Parathyroid adenoma (tissue), 2 donors: ENCODE data around the gene ST6GALNAC1.

Experiments used
- H2AFZ ChIP-seq: fragments of 300-600 bp; sonication (generic); one replicate; pipeline ENCODE4 v1.7.0; 2017; ENCODE audit warnings: antibody characterized with exemption, mild to moderate bottlenecking
- H3K27ac ChIP-seq: fragments of 300-600 bp; sonication (generic); one replicate; pipeline ENCODE4 v1.7.0; 2017
- H3K27me3 ChIP-seq: fragments of 300-600 bp; sonication (generic); one replicate; pipeline ENCODE4 v1.7.0; 2017; ENCODE audit warnings: low read length; ENCODE audit not compliant: control insufficient read depth, insufficient read depth
- H3K36me3 ChIP-seq: fragments of 300-600 bp; sonication (generic); one replicate; pipeline ENCODE4 v1.7.0; 2017; ENCODE audit warnings: low read length; ENCODE audit not compliant: control insufficient read depth, insufficient read depth
- H3K4me1 ChIP-seq: fragments of 300-600 bp; sonication (generic); one replicate; pipeline ENCODE4 v1.7.0; 2017; ENCODE audit warnings: control low read depth
- H3K4me2 ChIP-seq: fragments of 300-600 bp; sonication (generic); one replicate; pipeline ENCODE4 v1.7.0; 2017; ENCODE audit warnings: low read length
- H3K4me3 ChIP-seq: fragments of 300-600 bp; sonication (generic); one replicate; pipeline ENCODE4 v1.7.0; 2017; ENCODE audit warnings: low read depth, low read length
- H3K79me2 ChIP-seq: fragments of 300-600 bp; sonication (generic); one replicate; pipeline ENCODE4 v1.7.0; 2017; ENCODE audit warnings: control low read depth
- H3K9ac ChIP-seq: fragments of 300-600 bp; sonication (generic); one replicate; pipeline ENCODE4 v1.7.0; 2017; ENCODE audit warnings: mild to moderate bottlenecking
- H3K9me3 ChIP-seq: fragments of 300-600 bp; sonication (generic); one replicate; pipeline ENCODE4 v1.7.0; 2017; ENCODE audit warnings: low read length; ENCODE audit not compliant: control insufficient read depth
- CTCF ChIP-seq: fragments of 300-600 bp; sonication (generic); IDR thresholded peaks from one replicate; pipeline ENCODE4 v1.7.0; 2017; ENCODE audit warnings: antibody characterized with exemption, mild to moderate bottlenecking
- donor health status: primary hyperparathyroidism.

Gene ST6GALNAC1

GRCh38 chr17:76682296-76682695 lies 38.7 kb upstream of the ST6GALNAC1 start:
- H3K4me1 ChIP-seq = no peaks in the 10 kb centered on the region
- TF ChIP-seq CTCF = no peak
- H3K9me3 ChIP-seq = no peaks in the 10 kb centered on the region
- H3K27me3 ChIP-seq = no peaks in the 10 kb centered on the region
- H3K36me3 ChIP-seq = no peaks in the 10 kb centered on the region
- H3K27ac ChIP-seq = no peak overlapping the region
- no peak overlapping the region for H3K9ac ChIP-seq
- H3K4me3 ChIP-seq = no peak overlapping the region
- H3K4me2 ChIP-seq = no peak overlapping the region
- peaks cover 20% of the 10 kb centered on the region for H3K79me2 ChIP-seq
- no peak overlapping the region for H2AFZ ChIP-seq

- H3K27ac ChIP-seq = no peak overlapping the region
- no peaks in the 10 kb centered on the region for H3K9me3 ChIP-seq
- peaks cover 16% of the 10 kb centered on the region for H3K79me2 ChIP-seq
- H3K4me3 ChIP-seq = no peak overlapping the region
- no peaks in the 10 kb centered on the region for H3K4me1 ChIP-seq
- no peak overlapping the region for H3K9ac ChIP-seq
- H2AFZ ChIP-seq = no peak overlapping the region
- peak; percentile 80 for TF ChIP-seq CTCF
- H3K27me3 ChIP-seq = no peaks in the 10 kb centered on the region
- H3K36me3 ChIP-seq = no peaks in the 10 kb centered on the region
- no peak overlapping the region for H3K4me2 ChIP-seq
These were observed 37.9 kb upstream of the ST6GALNAC1 start for GRCh38 chr17:76681222-76682137.

GRCh38 chr17:76679239-76679638 lies 35.7 kb upstream of the ST6GALNAC1 start:
- no peaks in the 10 kb centered on the region for H3K27me3 ChIP-seq
- no peaks in the 10 kb centered on the region for H3K9me3 ChIP-seq
- H3K27ac ChIP-seq = no peak overlapping the region
- H2AFZ ChIP-seq = no peak overlapping the region
- no peaks in the 10 kb centered on the region for H3K36me3 ChIP-seq
- no peak overlapping the region for H3K4me2 ChIP-seq
- H3K4me3 ChIP-seq = no peak overlapping the region
- peaks cover 4% of the 10 kb centered on the region for H3K79me2 ChIP-seq
- H3K9ac ChIP-seq = no peak overlapping the region
- no peak for TF ChIP-seq CTCF
- H3K4me1 ChIP-seq = no peaks in the 10 kb centered on the region

GRCh38 chr17:76678330-76678729 lies 34.8 kb upstream of the ST6GALNAC1 start:
- Histone ChIP-seq H3K36me3 (no peaks in the 10 kb centered on the region), H3K4me3 (no peak overlapping the region), H3K27ac (no peak overlapping the region)

More at GRCh38 chr17:76678330-76678729, 34.8 kb upstream of the ST6GALNAC1 start:
- Histone ChIP-seq H3K79me2 (peaks cover under 1% of the 10 kb centered on the region), H3K4me2 (no peak overlapping the region), H3K9me3 (no peaks in the 10 kb centered on the region), H2AFZ (no peak overlapping the region), H3K9ac (no peak overlapping the region), H3K4me1 (no peaks in the 10 kb centered on the region), H3K27me3 (no peaks in the 10 kb centered on the region)
- no peak for TF ChIP-seq CTCF
